OCI-LY7 (cell line): ENCODE measurements around the gene APBB2.

Source experiments
- CTCF ChIP-seq: fragments of 200-600 bp; sonication (generic); conservative IDR thresholded peaks from 2 replicates; pipeline ENCODE4 v1.5.1; 2014; ENCODE audit warnings: mild to moderate bottlenecking, antibody characterized with exemption, low read length, moderate library complexity, mixed read lengths
- EZH2phosphoT487 ChIP-seq: fragments of 200-600 bp; sonication (generic); IDR thresholded peaks from 2 replicates; pipeline ENCODE4 v1.6.1; 2018; ENCODE audit warnings: low read depth, borderline replicate concordance, mild to moderate bottlenecking, mixed run types, antibody characterized with exemption, low read length, moderate library complexity, mixed read lengths

GRCh38 chr4:40763228-40763716 lies 451.1 kb downstream of the APBB2 start:
- no peak for TF ChIP-seq EZH2phosphoT487
- no peak for TF ChIP-seq CTCF
